Activated B cell treated with CpG ODN at 0.5 μM for 24 hours (primary cell): ENCODE results near the gene CDH16. TPM values are rescaled to one million over a fixed set of nuclear protein-coding genes. Genes with fewer than 3 reads are reported as not detected.

ENCODE experiments used
- ATAC-seq: fragments of 200-7000 bp; cut with Tn5 transposase; one replicate; pipeline ENCODE4 v1.10.0; 2021; ENCODE audit warnings: low read depth, mild to moderate bottlenecking, moderate library complexity
- CTCF ChIA-PET: fragments of 350-600 bp; sonication (Branson Sonifier 250); formaldehyde crosslinking; loops from one replicate; lab custom pipeline; 2021; ENCODE audit warnings: antibody characterized with exemption; lab: Charles Lee
- POLR2A ChIA-PET: fragments of 350-600 bp; sonication (Branson Sonifier 250); formaldehyde crosslinking; loops from one replicate; lab custom pipeline; 2021; ENCODE audit warnings: antibody characterized with exemption; lab: Charles Lee
- DNase-seq: peaks from one replicate; pipeline ENCODE4 v3.0.0; 2022
- H3K27ac Mint-ChIP-seq: one replicate; pipeline ENCODE4 v1.8.0; 2020; ENCODE audit warnings: mixed read lengths
- H3K27me3 Mint-ChIP-seq: one replicate; pipeline ENCODE4 v1.8.0; 2021; ENCODE audit warnings: mixed read lengths
- H3K36me3 Mint-ChIP-seq: one replicate; pipeline ENCODE4 v1.8.0; 2021; ENCODE audit warnings: low read depth, mixed read lengths
- H3K4me1 Mint-ChIP-seq: one replicate; pipeline ENCODE4 v1.8.0; 2021; ENCODE audit warnings: mixed read lengths
- H3K4me3 Mint-ChIP-seq: one replicate; pipeline ENCODE4 v1.8.0; 2020; ENCODE audit warnings: mild to moderate bottlenecking, mixed read lengths
- H3K9me3 Mint-ChIP-seq: one replicate; pipeline ENCODE4 v1.8.0; 2020; ENCODE audit warnings: mixed read lengths
- CTCF ChIP-seq: fragments of 200-600 bp; IDR thresholded peaks from one replicate; pipeline ENCODE4 v1.8.0; 2022; ENCODE audit warnings: antibody characterized with exemption, mild to moderate bottlenecking
- intact Hi-C: fragments of 100-400 bp; cut with micrococcal nuclease; formaldehyde crosslinking; loops from one replicate; pipeline ENCODE4 v1.15.1; 2024
- total RNA-seq: library from RNA; stranded (reverse); gene quantifications from 2 replicates; pipeline ENCODE4 v1.2.3, GENCODE V29; 2022

The CDH16 gene
- total RNA-seq, 1 donor from 2014 or later, result not detected

GRCh38 chr16:66923866-66924265 is 5.2 kb upstream of the CDH16 start:
- Mint-ChIP-seq H3K27me3 (peaks cover 36% of the 10 kb centered on the region), H3K27ac (no peak overlapping the region), H3K36me3 (no peaks in the 10 kb centered on the region), H3K9me3 (no peaks in the 10 kb centered on the region), H3K4me3 (no peak overlapping the region), H3K4me1 (peaks cover 9% of the 10 kb centered on the region)
- ATAC-seq (no peak), DNase-seq (no peak)
- TF ChIP-seq CTCF, result no peak
- intact Hi-C loops, result no loop called here
- ChIA-PET CTCF (no interaction called here), POLR2A (no interaction called here)

GRCh38 chr16:66923247-66923731 is 4.6 kb upstream of the CDH16 start:
- ATAC-seq (no peak), DNase-seq (no peak)
- H3K4me1 Mint-ChIP-seq, result peaks cover 9% of the 10 kb centered on the region
- CTCF ChIA-PET, result no interaction called here
- H3K27me3 Mint-ChIP-seq, result peaks cover 36% of the 10 kb centered on the region
- no peaks in the 10 kb centered on the region for H3K36me3 Mint-ChIP-seq
- H3K4me3 Mint-ChIP-seq, result no peak overlapping the region
- H3K27ac Mint-ChIP-seq, result no peak overlapping the region
- H3K9me3 Mint-ChIP-seq, result no peaks in the 10 kb centered on the region
- intact Hi-C loops, result no loop called here
- TF ChIP-seq CTCF, result no peak
- POLR2A ChIA-PET, result no interaction called here

GRCh38 chr16:66921729-66922450 is 3.2 kb upstream of the CDH16 start:
- Mint-ChIP-seq H3K4me3 (no peak overlapping the region), H3K9me3 (no peaks in the 10 kb centered on the region), H3K27ac (no peak overlapping the region), H3K27me3 (peaks cover 36% of the 10 kb centered on the region), H3K36me3 (no peaks in the 10 kb centered on the region), H3K4me1 (peaks cover 9% of the 10 kb centered on the region)
- intact Hi-C loops, result no loop called here
- CTCF ChIA-PET, result no interaction called here
- TF ChIP-seq CTCF, result no peak
- ATAC-seq, result no peak
- no peak for DNase-seq
- POLR2A ChIA-PET, result no interaction called here

GRCh38 chr16:66920924-66921680 is 2.4 kb upstream of the CDH16 start:
- Mint-ChIP-seq H3K36me3 (no peaks in the 10 kb centered on the region), H3K9me3 (no peaks in the 10 kb centered on the region), H3K27me3 (peaks cover 34% of the 10 kb centered on the region), H3K4me1 (peaks cover 9% of the 10 kb centered on the region), H3K4me3 (no peak overlapping the region), H3K27ac (no peak overlapping the region)
- CTCF ChIA-PET, result no interaction called here
- POLR2A ChIA-PET, result no interaction called here
- ATAC-seq (no peak), DNase-seq (no peak)
- intact Hi-C loops, result no loop called here
- TF ChIP-seq CTCF, result no peak

GRCh38 chr16:66920299-66920590 is 1.6 kb upstream of the CDH16 start:
- no peaks in the 10 kb centered on the region for H3K36me3 Mint-ChIP-seq
- no peaks in the 10 kb centered on the region for H3K9me3 Mint-ChIP-seq
- no peak overlapping the region for H3K4me3 Mint-ChIP-seq
- ATAC-seq, result no peak
- intact Hi-C loops, result no loop called here
- CTCF ChIA-PET, result no interaction called here
- H3K27ac Mint-ChIP-seq, result no peak overlapping the region
- POLR2A ChIA-PET, result no interaction called here
- no peak for DNase-seq
- peaks cover 28% of the 10 kb centered on the region for H3K27me3 Mint-ChIP-seq
- peaks cover 1% of the 10 kb centered on the region for H3K4me1 Mint-ChIP-seq
- no peak for TF ChIP-seq CTCF
